HG02763 (cell line): Measurements from ENCODE around the gene DEFB132.

ENCODE experiments used
- ATAC-seq: cut with Tn5 transposase; IDR thresholded peaks from one replicate; pipeline ENCODE4 v1.9.1; 2021; ENCODE audit warnings: mild to moderate bottlenecking, moderate library complexity; ENCODE audit not compliant: unreplicated experiment

Gene DEFB132

GRCh38 chr20:295804-296203, 38.3 kb downstream of the DEFB132 start:
- ATAC-seq = no peak

- peak; percentile 74 for ATAC-seq
Measured at GRCh38 chr20:297098-297924, 39.8 kb downstream of the DEFB132 start, which contains the start of gene ZCCHC3. Gene ZCCHC3, plus strand, starts transcription at chr20:297570. Its CDS starts 17 bp downstream, at chr20:297587.

- ATAC-seq = peak; percentile 20
Measured at GRCh38 chr20:297925-298775, 40.6 kb downstream of the DEFB132 start.

- no peak for ATAC-seq
Measured at GRCh38 chr20:298776-299391, 41.4 kb downstream of the DEFB132 start.

- ATAC-seq = no peak
Measured at GRCh38 chr20:300345-300990, 42.9 kb downstream of the DEFB132 start.

DNA sequence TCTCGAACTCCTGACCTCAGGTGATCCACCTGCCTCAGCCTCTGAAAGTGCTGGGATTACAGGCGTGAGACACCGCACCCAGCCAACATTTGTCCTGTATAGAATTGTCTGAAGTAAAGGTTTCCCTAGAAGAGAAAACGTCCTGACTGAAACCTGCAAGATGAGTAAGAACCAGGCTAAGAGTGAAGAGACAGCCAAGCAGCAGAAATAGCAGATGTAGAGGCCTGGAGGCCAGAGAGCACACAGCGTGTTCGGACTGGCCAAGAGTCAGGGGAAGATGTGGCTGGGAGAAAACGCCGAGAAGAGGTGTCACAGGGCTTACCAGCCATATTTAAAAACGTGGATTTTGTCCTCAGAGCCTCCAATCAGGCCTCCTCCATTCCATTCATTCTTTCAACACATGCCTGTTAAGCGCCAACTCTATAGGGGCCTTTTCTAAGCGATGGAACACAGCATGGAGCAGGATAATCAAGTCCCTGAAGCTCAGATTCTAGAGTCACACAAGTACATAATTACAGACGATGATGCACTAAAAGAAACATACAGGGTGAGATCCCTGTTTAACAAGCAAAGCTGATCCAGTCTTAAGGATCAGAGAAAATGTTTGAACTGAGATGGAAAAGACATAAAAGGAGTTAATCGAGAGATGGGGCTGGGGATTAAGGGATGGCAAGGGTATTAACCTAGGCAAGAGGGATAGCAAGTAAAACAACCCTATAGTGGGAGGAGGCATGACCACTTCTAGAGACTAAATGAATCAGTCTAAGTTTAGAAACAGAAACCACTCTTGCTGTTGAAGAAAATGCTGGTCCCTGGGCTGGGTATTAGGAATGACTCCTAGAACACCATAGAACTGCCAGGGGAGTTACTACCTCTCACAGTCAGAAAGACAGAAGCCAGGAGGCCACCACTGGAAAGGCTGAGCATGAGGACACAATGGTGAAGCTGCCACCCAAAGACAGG, 44.6 kb downstream of the DEFB132 start:
- ATAC-seq = no peak

- no peak for ATAC-seq
Measured at GRCh38 chr20:305745-306144, 48.2 kb downstream of the DEFB132 start.

GRCh38 chr20:308427-309038, 51.0 kb downstream of the DEFB132 start:
- no peak for ATAC-seq

DNA sequence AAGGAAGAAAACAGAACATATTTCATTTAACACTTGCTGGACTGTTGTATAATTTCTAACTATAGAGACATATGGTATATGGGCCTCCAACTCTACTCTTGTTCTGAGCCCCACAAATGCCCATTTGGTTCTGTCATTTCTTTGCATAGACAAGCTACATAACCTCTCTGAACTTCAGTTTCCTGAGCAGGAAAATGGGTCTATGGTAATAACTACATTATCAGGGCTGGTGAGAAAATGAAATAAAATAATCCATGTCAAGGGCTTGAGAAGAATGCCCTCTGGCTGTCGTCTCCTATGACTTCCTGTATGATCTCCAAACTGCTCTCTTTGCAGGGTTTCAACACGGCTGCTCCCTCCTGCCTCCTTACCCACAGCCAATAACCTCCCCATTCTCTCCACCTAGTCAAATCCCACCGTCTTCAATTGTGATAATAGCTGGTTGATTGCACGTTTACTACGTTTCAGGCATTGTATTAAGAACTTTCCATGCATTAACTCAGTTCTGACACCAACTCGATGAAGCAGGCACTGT, 51.8 kb downstream of the DEFB132 start:
- ATAC-seq = no peak

- ATAC-seq = peak; percentile 88
Measured at GRCh38 chr20:309841-310644, 52.5 kb downstream of the DEFB132 start.

GRCh38 chr20:310645-311044, 53.1 kb downstream of the DEFB132 start:
- no peak for ATAC-seq
